Measurements from ENCODE around the gene COX4I2. TPM values are rescaled to one million over a fixed set of nuclear protein-coding genes. Genes with fewer than 3 reads are reported as not detected.
"Not testable (repeated sequence)": the region's sequence is repeated elsewhere in the genome, so short reads cannot be mapped to it uniquely, and the experiment has no call there.

Gene COX4I2
- total and polyA plus RNA-seq, 2 experiments from 2014 or later = not detected

DNA sequence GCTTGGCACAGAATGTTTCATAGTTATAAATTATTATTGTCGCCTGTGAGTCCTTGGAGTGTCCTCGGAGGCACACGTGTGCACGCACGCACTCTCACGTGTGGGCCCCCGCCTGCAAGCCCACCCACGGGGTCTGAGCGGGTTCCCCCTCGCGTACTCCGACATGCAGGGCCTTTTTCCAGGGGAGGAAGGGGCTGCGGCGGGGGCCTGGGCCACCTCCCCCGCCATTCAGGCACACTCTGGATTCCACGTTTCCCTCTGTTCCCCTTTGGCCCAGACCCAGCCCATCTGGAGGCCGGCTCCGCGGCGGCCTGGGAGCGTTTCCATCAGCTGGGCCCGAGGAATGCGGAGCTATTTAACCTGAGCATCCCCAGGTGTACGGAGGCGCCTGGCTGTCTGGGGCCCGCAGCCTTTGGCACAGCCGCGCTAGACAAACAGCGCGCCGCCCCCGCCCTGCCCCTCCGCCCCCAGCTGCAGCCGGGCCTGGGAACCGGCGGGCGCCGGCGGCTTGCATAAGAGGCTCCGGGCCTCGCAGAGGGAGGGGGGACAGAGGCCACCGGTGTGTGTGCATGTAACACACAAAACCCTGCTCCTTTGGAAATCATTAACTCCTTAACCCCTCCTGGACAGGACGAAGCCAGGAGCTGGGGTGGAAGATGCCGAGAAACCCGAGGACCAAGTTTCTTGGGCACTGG is 29.3 kb upstream of the COX4I2 start:
- Histone ChIP-seq H3K27ac (peak overlapping the region; percentile 100), H3K79me2 (ENCODE audit: insufficient read depth) (peaks cover 23% of the 10 kb centered on the region), H3K4me3 (peak overlapping the region; percentile 98), H2AFZ (no peak overlapping the region), H3K9me2 (ENCODE audit: insufficient read depth) (no peaks in the 10 kb centered on the region), H3K9me3 (ENCODE audit: low read depth) (no peaks in the 10 kb centered on the region), H3K27me3 (replicated peaks; ENCODE audit: insufficient read depth) (no peaks in the 10 kb centered on the region), H3K4me1 (ENCODE audit: insufficient read depth) (peaks cover 28% of the 10 kb centered on the region), H3K4me2 (ENCODE audit: unreplicated experiment) (peak overlapping the region; percentile 98), H3K36me3 (ENCODE audit: low read depth) (peaks cover 4% of the 10 kb centered on the region; the same call in 1 of the 2 replicates), H4K20me1 (ENCODE audit: insufficient read depth) (no peaks in the 10 kb centered on the region), H3F3A (ENCODE audit: insufficient read depth) (peaks cover 56% of the 10 kb centered on the region), H3K9ac (peak overlapping the region; percentile 100)
- WGBS, 2 experiments (ENCODE audit: low coverage in 1 of 2, low lambda C conversion rate in 2 of 2, missing lambda C conversion rate in 2 of 2) = 2% methylated on average over 40 to 45 of the region's 45 CpGs
- no peak for TF ChIP-seq EZH2phosphoT487 (IDR thresholded peaks at IDR 0.05; ENCODE audit: insufficient read depth, low read depth)
- no peak for TF ChIP-seq EZH2 (IDR thresholded peaks at IDR 0.05; ENCODE audit: insufficient read depth, poor library complexity, severe bottlenecking)
- peak; percentile 90 for DNase-seq
- in situ Hi-C loops (cut with MboI) = no loop called here

GRCh38 chr20:31612271-31612640 is 25.5 kb upstream of the COX4I2 start:
- H3K4me2 ChIP-seq (ENCODE audit: unreplicated experiment); H3K9me3 ChIP-seq (ENCODE audit: low read depth); H3K27ac ChIP-seq; DNase-seq; H3K9ac ChIP-seq; H3K9me2 ChIP-seq (ENCODE audit: insufficient read depth); H3K36me3 ChIP-seq (ENCODE audit: low read depth); H4K20me1 ChIP-seq (ENCODE audit: insufficient read depth); H3K4me3 ChIP-seq; H3K27me3 ChIP-seq (replicated peaks; ENCODE audit: insufficient read depth); H2AFZ ChIP-seq; H3K79me2 ChIP-seq (ENCODE audit: insufficient read depth): not testable (repeated sequence)
- WGBS, 2 experiments (ENCODE audit: low coverage in 1 of 2, low lambda C conversion rate in 2 of 2, missing lambda C conversion rate in 2 of 2) = 75 to 82% methylated on average over 11 to 12 of the region's 12 CpGs
- in situ Hi-C loops (cut with MboI) = loop anchor here (5.0 kb wide), 1 partner anchor 45 kb away; no protein-coding TSS in a partner anchor
- peaks cover 22% of the 10 kb centered on the region for H3K4me1 ChIP-seq (ENCODE audit: insufficient read depth)
- peaks cover 33% of the 10 kb centered on the region for H3F3A ChIP-seq (ENCODE audit: insufficient read depth)

- no peak for DNase-seq
- H3K4me1 ChIP-seq (ENCODE audit: insufficient read depth) = peaks cover 6% of the 10 kb centered on the region
- in situ Hi-C loops (cut with MboI) = no loop called here
- H3K9me3 ChIP-seq (ENCODE audit: low read depth) = no peaks in the 10 kb centered on the region
- no peak overlapping the region for H3K9ac ChIP-seq
- no peaks in the 10 kb centered on the region for H4K20me1 ChIP-seq (ENCODE audit: insufficient read depth)
- no peaks in the 10 kb centered on the region for H3K36me3 ChIP-seq (ENCODE audit: low read depth)
- peaks cover 11% of the 10 kb centered on the region for H3F3A ChIP-seq (ENCODE audit: insufficient read depth)
- no peak overlapping the region for H3K4me2 ChIP-seq (ENCODE audit: unreplicated experiment)
- 84 to 86% methylated on average over 8 of the region's 8 CpGs for WGBS, 2 experiments (ENCODE audit: low coverage in 1 of 2, low lambda C conversion rate in 2 of 2, missing lambda C conversion rate in 2 of 2)
- H2AFZ ChIP-seq = no peak overlapping the region
- H3K9me2 ChIP-seq (ENCODE audit: insufficient read depth) = no peaks in the 10 kb centered on the region
- no peak overlapping the region for H3K4me3 ChIP-seq
- H3K79me2 ChIP-seq (ENCODE audit: insufficient read depth) = no peaks in the 10 kb centered on the region
- TF ChIP-seq EZH2 (IDR thresholded peaks at IDR 0.05; ENCODE audit: insufficient read depth, poor library complexity, severe bottlenecking) (no peak), EZH2phosphoT487 (IDR thresholded peaks at IDR 0.05; ENCODE audit: insufficient read depth, low read depth) (no peak)
- no peak overlapping the region for H3K27ac ChIP-seq
- H3K27me3 ChIP-seq (replicated peaks; ENCODE audit: insufficient read depth) = no peaks in the 10 kb centered on the region
Observed at GRCh38 chr20:31615416-31615815, 22.3 kb upstream of the COX4I2 start.

- 73 to 78% methylated on average over 6 of the region's 6 CpGs for WGBS, 2 experiments (ENCODE audit: low coverage in 1 of 2, low lambda C conversion rate in 2 of 2, missing lambda C conversion rate in 2 of 2)
- Histone ChIP-seq H3K27me3 (replicated peaks; ENCODE audit: insufficient read depth) (no peaks in the 10 kb centered on the region), H3K9ac (no peak overlapping the region), H3K4me2 (ENCODE audit: unreplicated experiment) (no peak overlapping the region), H3K9me3 (ENCODE audit: low read depth) (no peaks in the 10 kb centered on the region), H3K79me2 (ENCODE audit: insufficient read depth) (no peaks in the 10 kb centered on the region), H4K20me1 (ENCODE audit: insufficient read depth) (no peaks in the 10 kb centered on the region), H3K9me2 (ENCODE audit: insufficient read depth) (no peaks in the 10 kb centered on the region), H3F3A (ENCODE audit: insufficient read depth) (no peaks in the 10 kb centered on the region), H3K4me3 (no peak overlapping the region), H2AFZ (no peak overlapping the region), H3K27ac (no peak overlapping the region), H3K36me3 (ENCODE audit: low read depth) (no peaks in the 10 kb centered on the region), H3K4me1 (ENCODE audit: insufficient read depth) (no peaks in the 10 kb centered on the region)
- TF ChIP-seq EZH2 (IDR thresholded peaks at IDR 0.05; ENCODE audit: insufficient read depth, poor library complexity, severe bottlenecking) (no peak), EZH2phosphoT487 (IDR thresholded peaks at IDR 0.05; ENCODE audit: insufficient read depth, low read depth) (no peak)
- in situ Hi-C loops (cut with MboI) = no loop called here
- DNase-seq = no peak
Observed at GRCh38 chr20:31617432-31618104, 20.1 kb upstream of the COX4I2 start.

Data from GM23248 (cell line).